ENCODE measurements around the gene GMPS. TPM values are rescaled to one million over a fixed set of nuclear protein-coding genes. Genes with fewer than 3 reads are reported as not detected.

The GMPS gene
- total RNA-seq, 4 donors from 2014 or later = 3.0 to 45.2 (median 20.4) TPM

DNA sequence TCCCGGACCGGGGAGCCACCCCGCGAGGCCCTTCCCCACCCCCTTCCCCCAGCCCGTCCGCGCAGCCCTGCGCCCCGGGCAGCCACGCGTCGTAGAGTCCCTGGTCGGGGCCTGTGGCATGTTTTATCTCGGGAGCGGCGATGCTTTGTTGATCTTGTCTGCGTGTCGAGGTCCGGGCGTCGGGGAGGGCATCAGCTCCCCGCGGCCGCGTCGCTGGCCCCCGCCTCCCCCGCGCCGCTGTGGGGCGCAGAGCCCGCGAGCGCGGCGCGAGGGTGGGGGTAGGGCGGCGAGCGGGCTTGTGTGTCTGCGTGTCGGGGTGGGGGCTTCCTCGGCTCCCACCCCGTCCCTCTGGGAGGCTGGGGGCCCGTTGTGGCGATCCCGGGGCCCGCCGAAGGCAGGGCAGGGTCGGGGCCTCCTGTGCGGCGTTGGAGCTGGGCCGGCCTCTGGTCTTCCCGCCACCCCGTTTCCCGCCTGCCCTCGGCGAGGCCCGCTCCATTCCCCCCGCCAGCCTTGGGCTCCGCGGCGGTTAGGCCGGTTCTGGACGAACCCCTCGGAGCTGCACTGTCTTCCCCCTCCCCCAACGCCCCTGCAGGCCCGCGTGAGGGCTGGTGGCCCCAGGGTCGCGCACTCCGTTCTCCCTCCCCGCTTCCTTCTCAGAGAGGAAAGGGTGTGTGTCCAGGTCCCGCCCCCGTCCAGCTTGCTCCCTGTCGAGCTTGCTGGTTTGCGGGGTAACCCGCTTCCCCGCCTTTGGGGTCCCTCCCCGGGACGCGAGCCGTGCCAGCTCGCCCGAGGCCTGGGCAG lies 695 bp downstream of the GMPS start:
- H3K27me3 ChIP-seq = no peaks in the 10 kb centered on the region
- H3K9me3 ChIP-seq = no peaks in the 10 kb centered on the region
- H3K27ac ChIP-seq = peak overlapping the region; percentile 97 to 98 (median 98)
- no peaks in the 10 kb centered on the region for H3K36me3 ChIP-seq
- H3K4me3 ChIP-seq = peak overlapping the region; percentile 94 to 99 (median 96)
- peaks cover 4 to 25% (median 20%) of the 10 kb centered on the region in 4 donors for H3K4me1 ChIP-seq
- intact Hi-C loops (cut with DNase I; ENCODE audit: low total_unique reads) (loop anchor here (5.0 kb wide), 1 partner anchor 64 kb away; the partner anchor contains the start of gene C3orf33), in situ Hi-C loops (cut with MboI; ENCODE audit: low pct_ligation_motif_present in 1 of 4, low pct_unique_long_range_greater_than_20kb in 1 of 4, low sequenced_read_pairs in 3 of 4) (loop anchor here in 1 of 4 donors (25.0 kb wide), 1 partner anchor 1291 kb away; the partner anchor contains the start of gene CCNL1)
- TF ChIP-seq CTCF (IDR thresholded peaks at IDR 0.05) = no peak
- TF ChIP-seq EP300 (IDR thresholded peaks at IDR 0.05; ENCODE audit: low read depth) = no peak
- no peak for TF ChIP-seq POLR2A (IDR thresholded peaks at IDR 0.05)
- TF ChIP-seq POLR2AphosphoS5 (IDR thresholded peaks at IDR 0.05) = no peak
- peak; percentile 64 for DNase-seq
- 1% methylated on average over 61 of the region's 85 CpGs; no CpG with 5 or more reads in 1 of the 2 donors for WGBS, 2 donors (ENCODE audit: low coverage in 1 of 2)

- peak overlapping the region; percentile 97 to 98 (median 98) for H3K27ac ChIP-seq
- TF ChIP-seq POLR2A (IDR thresholded peaks at IDR 0.05) (no peak), POLR2AphosphoS5 (IDR thresholded peaks at IDR 0.05) (no peak)
- H3K36me3 ChIP-seq = no peaks in the 10 kb centered on the region
- no peaks in the 10 kb centered on the region for H3K9me3 ChIP-seq
- in situ Hi-C loops (cut with MboI; ENCODE audit: low pct_ligation_motif_present in 1 of 4, low pct_unique_long_range_greater_than_20kb in 1 of 4, low sequenced_read_pairs in 3 of 4) = loop anchor here in 1 of 4 donors (25.0 kb wide), 1 partner anchor 1291 kb away; the partner anchor contains the start of gene CCNL1
- DNase-seq = no peak
- 1% methylated on average over 11 to 19 of the region's 19 CpGs for WGBS, 2 donors (ENCODE audit: low coverage in 1 of 2)
- intact Hi-C loops (cut with DNase I; ENCODE audit: low total_unique reads) = loop anchor here (5.0 kb wide), 1 partner anchor 64 kb away; the partner anchor contains the start of gene C3orf33
- peak overlapping the region; percentile 94 to 99 (median 96) for H3K4me3 ChIP-seq
- H3K27me3 ChIP-seq = no peaks in the 10 kb centered on the region
- H3K4me1 ChIP-seq = peaks cover 4 to 25% (median 20%) of the 10 kb centered on the region in 4 donors
These were observed 1.3 kb downstream of the GMPS start for GRCh38 chr3:155871746-155872158.

GRCh38 chr3:155872904-155873646 lies 2.6 kb downstream of the GMPS start:
- Histone ChIP-seq H3K4me3 (no peak overlapping the region), H3K36me3 (no peaks in the 10 kb centered on the region), H3K27ac (no peak overlapping the region), H3K9me3 (no peaks in the 10 kb centered on the region), H3K4me1 (peaks cover 4 to 25% (median 20%) of the 10 kb centered on the region in 4 donors), H3K27me3 (no peaks in the 10 kb centered on the region)
- 64 to 89% methylated on average over 2 to 8 of the region's 8 CpGs for WGBS, 2 donors (ENCODE audit: low coverage in 1 of 2)
- no peak for DNase-seq
- in situ Hi-C loops (cut with MboI; ENCODE audit: low pct_ligation_motif_present in 1 of 4, low pct_unique_long_range_greater_than_20kb in 1 of 4, low sequenced_read_pairs in 3 of 4) = loop anchor here in 1 of 4 donors (25.0 kb wide), 1 partner anchor 1289 kb away; the partner anchor contains the start of gene CCNL1
- intact Hi-C loops (cut with DNase I; ENCODE audit: low total_unique reads) = loop anchor here (5.0 kb wide), 1 partner anchor 66 kb away; the partner anchor contains the start of gene C3orf33
- TF ChIP-seq POLR2AphosphoS5 (IDR thresholded peaks at IDR 0.05) = no peak
- no peak for TF ChIP-seq EP300 (IDR thresholded peaks at IDR 0.05; ENCODE audit: low read depth)
- TF ChIP-seq CTCF (IDR thresholded peaks at IDR 0.05) = no peak
- no peak for TF ChIP-seq POLR2A (IDR thresholded peaks at IDR 0.05)

DNA sequence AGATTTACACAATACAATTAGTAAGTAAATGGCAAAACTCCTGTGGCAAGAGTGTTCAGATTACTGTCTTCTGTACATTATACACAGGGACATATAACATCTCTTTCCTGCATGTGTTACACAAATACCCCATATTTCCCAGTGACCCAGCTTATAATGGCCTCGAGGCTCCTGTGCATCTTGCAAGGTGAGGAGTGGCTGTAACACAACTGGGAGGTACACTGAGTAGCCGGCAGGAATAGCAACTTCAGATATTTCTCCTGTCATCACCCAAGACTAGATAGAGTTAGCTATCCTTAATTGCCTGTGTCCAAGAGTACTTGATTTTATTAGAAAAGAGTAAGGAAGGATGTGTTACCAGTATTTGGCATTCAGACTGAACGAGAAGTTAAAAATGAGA lies 5.6 kb downstream of the GMPS start:
- H3K27me3 ChIP-seq = no peaks in the 10 kb centered on the region
- TF ChIP-seq POLR2AphosphoS5 (IDR thresholded peaks at IDR 0.05) (no peak), POLR2A (IDR thresholded peaks at IDR 0.05) (no peak)
- intact Hi-C loops (cut with DNase I; ENCODE audit: low total_unique reads) (no loop called here), in situ Hi-C loops (cut with MboI; ENCODE audit: low pct_ligation_motif_present in 1 of 4, low pct_unique_long_range_greater_than_20kb in 1 of 4, low sequenced_read_pairs in 3 of 4) (no loop called here)
- no peaks in the 10 kb centered on the region for H3K9me3 ChIP-seq
- H3K36me3 ChIP-seq = no peaks in the 10 kb centered on the region
- H3K27ac ChIP-seq = no peak overlapping the region
- 65 to 100% methylated on average over 1 to 3 of the region's 3 CpGs for WGBS, 2 donors (ENCODE audit: low coverage in 1 of 2)
- DNase-seq = no peak
- H3K4me3 ChIP-seq = no peak overlapping the region
- H3K4me1 ChIP-seq = peaks cover 4 to 19% (median 14%) of the 10 kb centered on the region in 4 donors
